NAMALWA (cell line): Measurements from ENCODE around the gene KRTAP4-5.
"Not testable (repeated sequence)": the region's sequence is repeated elsewhere in the genome, so short reads cannot be mapped to it uniquely, and the experiment has no call there.

Experiments used
- DNase-seq: peaks from one replicate; pipeline ENCODE4 v3.0.0-alpha.2; 2015; ENCODE audit warnings: low spot score

KRTAP4-5 gene

GRCh38 chr17:41108728-41109386 lies 40.8 kb downstream of the KRTAP4-5 start:
- DNase-seq, result not testable (repeated sequence)

GRCh38 chr17:41107941-41108450 lies 41.6 kb downstream of the KRTAP4-5 start:
- no peak for DNase-seq

- DNase-seq, result not testable (repeated sequence)
Observed at GRCh38 chr17:41105347-41105746, 44.3 kb downstream of the KRTAP4-5 start, which contains the start of gene KRTAP4-9. Gene KRTAP4-9 (plus strand): TSS chr17:41105389. CDS start chr17:41105389, 0 bp downstream.

- DNase-seq, result not testable (repeated sequence)
Observed at GRCh38 chr17:41104386-41105038, 45.1 kb downstream of the KRTAP4-5 start.

- no peak for DNase-seq
Observed at GRCh38 chr17:41103896-41104295, 45.7 kb downstream of the KRTAP4-5 start.

- DNase-seq, result no peak
Observed at GRCh38 chr17:41101586-41102259, 47.9 kb downstream of the KRTAP4-5 start, which contains the start of gene KRTAP4-16. Gene KRTAP4-16 (minus strand): TSS chr17:41102209. CDS start chr17:41102209, 0 bp downstream.

- DNase-seq, result not testable (repeated sequence)
Observed at GRCh38 chr17:41099682-41100480, 49.7 kb downstream of the KRTAP4-5 start.
